NCI-H2196 (cell line): ENCODE results near the gene SLC5A10.

Experiments used
- DNase-seq: peaks from one replicate; lab custom pipeline; 2025; ENCODE audit not compliant: unreplicated experiment; lab: John Stamatoyannopoulos, UW

The SLC5A10 gene

GRCh38 chr17:18963126-18964017 is 11.4 kb downstream of the SLC5A10 start:
- DNase-seq, result no peak

- no peak for DNase-seq
Measured at GRCh38 chr17:18964018-18964351, 12.0 kb downstream of the SLC5A10 start.

GRCh38 chr17:18964550-18964949 is 12.6 kb downstream of the SLC5A10 start:
- DNase-seq, result no peak

- no peak for DNase-seq
Measured at GRCh38 chr17:18965530-18966236, 13.7 kb downstream of the SLC5A10 start.

- peak; percentile 3 for DNase-seq
Measured at GRCh38 chr17:18966831-18967624, 15.1 kb downstream of the SLC5A10 start.

GRCh38 chr17:18967916-18968315 is 16.0 kb downstream of the SLC5A10 start:
- DNase-seq, result peak; percentile 1

GRCh38 chr17:18968345-18968744 is 16.4 kb downstream of the SLC5A10 start:
- DNase-seq, result no peak

GRCh38 chr17:18968945-18969887 is 17.3 kb downstream of the SLC5A10 start:
- no peak for DNase-seq

- no peak for DNase-seq
Measured at GRCh38 chr17:18970582-18971480, 18.9 kb downstream of the SLC5A10 start.

- no peak for DNase-seq
Measured at GRCh38 chr17:18971801-18972200, 19.8 kb downstream of the SLC5A10 start.

GRCh38 chr17:18974407-18975149 is 22.6 kb downstream of the SLC5A10 start:
- DNase-seq, result no peak

GRCh38 chr17:18975597-18975996 is 23.6 kb downstream of the SLC5A10 start:
- no peak for DNase-seq

GRCh38 chr17:18976201-18976600 is 24.2 kb downstream of the SLC5A10 start:
- no peak for DNase-seq

GRCh38 chr17:18977021-18977420 is 25.1 kb downstream of the SLC5A10 start:
- DNase-seq, result no peak

- DNase-seq, result no peak
Measured at GRCh38 chr17:18977646-18978045, 25.7 kb downstream of the SLC5A10 start.

- DNase-seq, result no peak
Measured at GRCh38 chr17:18978050-18978449, 26.1 kb downstream of the SLC5A10 start.

GRCh38 chr17:18978655-18979054 is 26.7 kb downstream of the SLC5A10 start:
- DNase-seq, result no peak

- DNase-seq, result no peak
Measured at GRCh38 chr17:18980682-18981334, 28.8 kb downstream of the SLC5A10 start.
